GM23248 (cell line): ENCODE measurements around the gene ACTR3C. TPM values are rescaled to one million over a fixed set of nuclear protein-coding genes. Genes with fewer than 3 reads are reported as not detected.

Source experiments
- DNase-seq: peaks from one replicate; pipeline ENCODE4 v3.0.0-alpha.2; 2015
- H2AFZ ChIP-seq: fragments of 200-600 bp; sonication (generic); 2 replicates; pipeline ENCODE4 v1.6.1; 2016; ENCODE audit warnings: antibody characterized with exemption
- H3F3A ChIP-seq: fragments of 200-600 bp; sonication (generic); 2 replicates; pipeline ENCODE4 v1.6.1; 2016; ENCODE audit warnings: mild to moderate bottlenecking, antibody characterized with exemption, mixed run types; ENCODE audit not compliant: insufficient read depth
- H3K27ac ChIP-seq: fragments of 200-600 bp; sonication (generic); 2 replicates; pipeline ENCODE4 v1.5.1; 2016; ENCODE audit warnings: mild to moderate bottlenecking
- H3K27me3 ChIP-seq: fragments of 200-600 bp; sonication (generic); replicated peaks from 2 replicates; pipeline ENCODE4 v1.6.1; 2016; ENCODE audit warnings: mild to moderate bottlenecking; ENCODE audit not compliant: insufficient read depth
- H3K36me3 ChIP-seq: fragments of 200-600 bp; sonication (generic); 2 replicates; pipeline ENCODE4 v1.6.1; 2016; ENCODE audit warnings: low read depth, mild to moderate bottlenecking
- H3K4me1 ChIP-seq: fragments of 200-600 bp; sonication (generic); 2 replicates; pipeline ENCODE4 v1.6.1; 2016; ENCODE audit warnings: mild to moderate bottlenecking; ENCODE audit not compliant: insufficient read depth
- H3K4me2 ChIP-seq: fragments of 200-600 bp; sonication (generic); one replicate; pipeline ENCODE4 v1.6.1; 2016; ENCODE audit warnings: mild to moderate bottlenecking; ENCODE audit not compliant: unreplicated experiment
- H3K4me3 ChIP-seq: fragments of 200-600 bp; sonication (generic); 2 replicates; pipeline ENCODE4 v1.5.1; 2016; ENCODE audit warnings: mild to moderate bottlenecking
- H3K79me2 ChIP-seq: fragments of 200-600 bp; sonication (generic); 2 replicates; pipeline ENCODE4 v1.6.1; 2016; ENCODE audit warnings: mild to moderate bottlenecking; ENCODE audit not compliant: insufficient read depth
- H3K9ac ChIP-seq: fragments of 200-600 bp; sonication (generic); 2 replicates; pipeline ENCODE4 v1.6.1; 2016; ENCODE audit warnings: mild to moderate bottlenecking
- H3K9me2 ChIP-seq: fragments of 200-600 bp; sonication (generic); 2 replicates; pipeline ENCODE4 v1.6.1; 2016; ENCODE audit warnings: mixed run types, mild to moderate bottlenecking, moderate library complexity; ENCODE audit not compliant: insufficient read depth
- H3K9me3 ChIP-seq: fragments of 200-600 bp; sonication (generic); one replicate; pipeline ENCODE4 v1.6.1; 2017; ENCODE audit warnings: low read depth
- H4K20me1 ChIP-seq: fragments of 200-600 bp; sonication (generic); 2 replicates; pipeline ENCODE4 v1.6.0; 2016; ENCODE audit not compliant: insufficient read depth
- EZH2 ChIP-seq: fragments of 200-600 bp; sonication (generic); IDR thresholded peaks from 2 replicates; pipeline ENCODE4 v1.6.1; 2018; ENCODE audit warnings: antibody characterized with exemption, mild to moderate bottlenecking; ENCODE audit not compliant: insufficient read depth, poor library complexity, severe bottlenecking
- EZH2phosphoT487 ChIP-seq: fragments of 200-600 bp; sonication (generic); IDR thresholded peaks from 2 replicates; pipeline ENCODE4 v1.6.1; 2018; ENCODE audit warnings: antibody characterized with exemption, moderate library complexity, mild to moderate bottlenecking, low read depth; ENCODE audit not compliant: insufficient read depth
- WGBS, 2 experiments: methylation state at CpG; one replicate each; pipeline ENCODE4 v1.1.6; 2015 to 2017; ENCODE audit warnings: low lambda C conversion rate in 2 of 2, low coverage in 1 of 2; ENCODE audit errors: missing lambda C conversion rate in 2 of 2; 5-methylcytosine and 5-hydroxymethylcytosine counted together
- in situ Hi-C: fragments of 300-500 bp; cut with MboI; formaldehyde crosslinking; loops from 2 replicates; pipeline ENCODE4 v1.15.0; 2020
- polyA plus RNA-seq: library from polyadenylated mRNA; unstranded; fragments of >200 nt; fragmentation: Nextera tagmentation; extraction: Ambion mirVana; gene quantifications from 2 replicates; pipeline ENCODE4 v1.2.1, GENCODE V29; 2016
- total RNA-seq: library from RNA; depleted of rRNA; stranded (reverse); fragments of >200 nt; shearing (Covaris generic); gene quantifications from 2 replicates; pipeline ENCODE4 v1.2.3, GENCODE V29; 2014

Gene ACTR3C
- total and polyA plus RNA-seq, 2 experiments from 2014 or later, result not detected

- Histone ChIP-seq H4K20me1 (no peaks in the 10 kb centered on the region), H3K4me3 (no peak overlapping the region), H3K27ac (no peak overlapping the region), H3K27me3 (no peaks in the 10 kb centered on the region), H3K9ac (no peak overlapping the region), H3K4me1 (no peaks in the 10 kb centered on the region), H3K36me3 (no peaks in the 10 kb centered on the region), H3K9me3 (no peaks in the 10 kb centered on the region), H3F3A (no peaks in the 10 kb centered on the region), H3K79me2 (no peaks in the 10 kb centered on the region), H3K4me2 (no peak overlapping the region), H2AFZ (0 out of 2 replicates have a peak overlapping the region, but pooled peaks have one; percentile 8), H3K9me2 (no peaks in the 10 kb centered on the region)
- WGBS, 2 experiments, result 7 to 9% methylated on average over 8 of the region's 8 CpGs
- TF ChIP-seq EZH2phosphoT487 (no peak), EZH2 (no peak)
- DNase-seq, result peak; percentile 64
- in situ Hi-C loops, result no loop called here
Observed at GRCh38 chr7:150351587-150352194, 28.3 kb upstream of the ACTR3C start.

DNA sequence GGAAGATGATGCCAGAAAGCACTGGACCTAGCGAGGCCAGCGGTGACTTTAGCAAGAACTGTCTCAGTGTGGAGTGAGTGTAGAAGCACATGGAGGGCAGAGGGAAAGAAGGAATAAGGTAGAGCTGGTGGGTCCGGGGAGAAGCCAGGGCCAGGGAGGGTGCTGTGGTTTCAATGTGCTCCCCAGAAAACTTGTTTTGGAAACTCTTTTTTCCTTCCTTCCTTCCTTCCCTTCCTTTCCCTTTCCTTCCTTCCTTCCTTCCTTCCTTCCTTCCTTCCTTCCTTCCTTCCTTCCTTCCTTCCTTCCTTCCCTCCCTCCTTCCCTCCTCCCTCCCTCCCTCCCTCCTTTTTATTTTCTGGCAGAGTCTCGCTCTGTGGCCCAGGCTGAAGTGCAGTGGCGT, 23.6 kb upstream of the ACTR3C start:
- Histone ChIP-seq H3K36me3 (no peaks in the 10 kb centered on the region), H3K4me2 (no peak overlapping the region), H3K9me3 (no peaks in the 10 kb centered on the region), H4K20me1 (no peaks in the 10 kb centered on the region), H3K27ac (no peak overlapping the region), H3K4me1 (no peaks in the 10 kb centered on the region), H3K4me3 (no peak overlapping the region), H3K9ac (no peak overlapping the region), H3K79me2 (no peaks in the 10 kb centered on the region), H3K27me3 (peaks cover 18% of the 10 kb centered on the region), H3F3A (no peaks in the 10 kb centered on the region), H3K9me2 (no peaks in the 10 kb centered on the region), H2AFZ (no peak overlapping the region)
- DNase-seq, result no peak
- in situ Hi-C loops, result no loop called here
- 49 to 59% methylated on average over 5 of the region's 5 CpGs for WGBS, 2 experiments
- TF ChIP-seq EZH2 (no peak), EZH2phosphoT487 (no peak)

GRCh38 chr7:150345012-150345411, 21.7 kb upstream of the ACTR3C start:
- Histone ChIP-seq H3K4me1 (no peaks in the 10 kb centered on the region), H3K27ac (no peak overlapping the region), H3K4me3 (no peak overlapping the region), H3K79me2 (no peaks in the 10 kb centered on the region), H3K9me3 (no peaks in the 10 kb centered on the region), H3K9me2 (no peaks in the 10 kb centered on the region), H2AFZ (no peak overlapping the region), H3K36me3 (no peaks in the 10 kb centered on the region), H4K20me1 (no peaks in the 10 kb centered on the region), H3F3A (no peaks in the 10 kb centered on the region), H3K9ac (no peak overlapping the region), H3K27me3 (peaks cover 26% of the 10 kb centered on the region), H3K4me2 (no peak overlapping the region)
- no peak for DNase-seq
- WGBS, 2 experiments, result 0% methylated on average over 1 of the region's 1 CpG
- in situ Hi-C loops, result no loop called here
- TF ChIP-seq EZH2phosphoT487 (no peak), EZH2 (no peak)

DNA sequence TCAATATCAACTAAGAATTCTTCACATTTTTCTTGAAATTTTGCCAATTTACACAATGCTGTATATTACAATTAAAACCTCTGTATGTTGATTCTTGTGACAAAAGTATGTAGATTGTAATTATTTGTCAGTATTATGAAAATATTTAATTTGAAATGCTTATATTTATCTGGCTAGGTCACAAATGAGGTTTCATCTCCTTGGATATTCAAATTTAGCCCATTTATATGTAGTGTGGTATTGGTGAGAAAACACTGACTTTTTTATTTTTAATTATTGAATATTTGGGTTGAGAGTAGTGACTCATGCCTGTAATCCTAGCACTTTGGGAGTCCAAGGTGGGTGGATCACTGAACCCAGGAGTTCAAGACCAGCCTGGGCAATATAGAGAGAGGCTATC, 21.0 kb upstream of the ACTR3C start:
- Histone ChIP-seq H3K79me2 (no peaks in the 10 kb centered on the region), H3K9me3 (no peaks in the 10 kb centered on the region), H3K4me3 (no peak overlapping the region), H3K27me3 (peaks cover 26% of the 10 kb centered on the region), H2AFZ (no peak overlapping the region), H3K9ac (no peak overlapping the region), H3K36me3 (no peaks in the 10 kb centered on the region), H3K4me2 (no peak overlapping the region), H3F3A (no peaks in the 10 kb centered on the region), H3K9me2 (no peaks in the 10 kb centered on the region), H4K20me1 (no peaks in the 10 kb centered on the region), H3K27ac (no peak overlapping the region), H3K4me1 (no peaks in the 10 kb centered on the region)
- in situ Hi-C loops, result no loop called here
- TF ChIP-seq EZH2phosphoT487 (no peak), EZH2 (no peak)
- no peak for DNase-seq

DNA sequence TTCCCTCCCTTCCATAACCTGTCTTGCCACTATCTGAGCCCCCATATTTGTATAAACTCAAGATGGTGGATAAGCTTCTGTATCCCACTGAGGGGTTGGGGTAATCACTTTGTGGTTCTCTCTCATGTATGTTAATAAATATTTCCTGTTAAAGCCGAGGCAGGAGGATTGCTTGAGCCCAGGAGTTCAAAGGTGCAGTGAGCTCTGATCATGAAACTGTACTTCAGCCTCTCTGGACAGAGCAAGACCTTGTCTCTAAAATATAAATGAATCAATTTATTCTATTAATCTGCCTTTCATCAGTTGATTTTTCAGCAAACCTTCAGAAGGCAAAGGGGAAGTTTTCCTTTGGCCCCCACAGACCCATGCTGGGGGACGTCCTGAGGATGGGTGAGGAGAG, 19.9 kb upstream of the ACTR3C start:
- in situ Hi-C loops, result no loop called here
- no peak overlapping the region for H3K9ac ChIP-seq
- DNase-seq, result no peak
- TF ChIP-seq EZH2 (no peak), EZH2phosphoT487 (no peak)
- peaks cover 26% of the 10 kb centered on the region for H3K27me3 ChIP-seq
- H3K9me3 ChIP-seq, result no peaks in the 10 kb centered on the region
- no peaks in the 10 kb centered on the region for H3K79me2 ChIP-seq
- H3F3A ChIP-seq, result no peaks in the 10 kb centered on the region
- 17 to 18% methylated on average over 2 of the region's 2 CpGs for WGBS, 2 experiments
- no peak overlapping the region for H3K4me2 ChIP-seq
- no peak overlapping the region for H3K4me3 ChIP-seq
- H2AFZ ChIP-seq, result no peak overlapping the region
- no peak overlapping the region for H3K27ac ChIP-seq
- H3K36me3 ChIP-seq, result no peaks in the 10 kb centered on the region
- no peaks in the 10 kb centered on the region for H4K20me1 ChIP-seq
- H3K4me1 ChIP-seq, result no peaks in the 10 kb centered on the region
- no peaks in the 10 kb centered on the region for H3K9me2 ChIP-seq
